SJSA1 (cell line): Measurements from ENCODE around the gene ZNF469. TPM values are rescaled to one million over a fixed set of nuclear protein-coding genes. Genes with fewer than 3 reads are reported as not detected.
"Not testable (repeated sequence)": the region's sequence is repeated elsewhere in the genome, so short reads cannot be mapped to it uniquely, and the experiment has no call there.

Experiments used
- DNase-seq, 2 experiments: peaks; one replicate each; pipeline ENCODE4 v3.0.0-alpha.2; 2015 to 2020; ENCODE audit warnings: low spot score in 2 of 2, low read depth in 1 of 2
- H3K27ac ChIP-seq: fragments of 250-450 bp; sonication (Bioruptor Pico); 2 replicates; pipeline ENCODE4 v1.5.1; 2020; ENCODE audit warnings: mild to moderate bottlenecking, moderate library complexity
- H3K27me3 ChIP-seq: fragments of 250-450 bp; sonication (Bioruptor Pico); replicated peaks from 2 replicates; pipeline ENCODE4 v1.5.1; 2020; ENCODE audit warnings: mild to moderate bottlenecking, moderate library complexity
- H3K36me3 ChIP-seq: fragments of 250-450 bp; sonication (Bioruptor Pico); 2 replicates; pipeline ENCODE4 v1.5.1; 2020; ENCODE audit warnings: mild to moderate bottlenecking
- H3K4me1 ChIP-seq: fragments of 250-450 bp; sonication (Bioruptor Pico); replicated peaks from 2 replicates; pipeline ENCODE4 v1.6.1; 2021; ENCODE audit warnings: mild to moderate bottlenecking
- H3K4me3 ChIP-seq: fragments of 250-450 bp; sonication (Bioruptor Pico); 2 replicates; pipeline ENCODE4 v1.5.1; 2020; ENCODE audit warnings: mild to moderate bottlenecking
- H3K9me3 ChIP-seq: fragments of 250-450 bp; sonication (Bioruptor Pico); replicated peaks from 2 replicates; pipeline ENCODE4 v1.5.1; 2020; ENCODE audit warnings: mild to moderate bottlenecking
- total RNA-seq: library from RNA; depleted of rRNA; stranded (reverse); fragments of >200 nt; shearing (Covaris generic); gene quantifications from 2 replicates; pipeline ENCODE4 v1.2.3, GENCODE V29; 2014

ZNF469 gene
- total RNA-seq, 1 experiment from 2014 or later: 3.6 TPM

- H3K9me3 ChIP-seq: no peaks in the 10 kb centered on the region
- H3K27ac ChIP-seq: no peak overlapping the region
- H3K4me3 ChIP-seq: no peak overlapping the region
- no peak for DNase-seq
- H3K36me3 ChIP-seq: peaks cover 24% of the 10 kb centered on the region
- no peaks in the 10 kb centered on the region for H3K27me3 ChIP-seq
- no peaks in the 10 kb centered on the region for H3K4me1 ChIP-seq
Observed at GRCh38 chr16:88405216-88406060, 22.7 kb downstream of the ZNF469 start.

GRCh38 chr16:88406096-88407041 is 23.6 kb downstream of the ZNF469 start:
- peaks cover 21% of the 10 kb centered on the region for H3K36me3 ChIP-seq
- no peak overlapping the region for H3K27ac ChIP-seq
- H3K27me3 ChIP-seq: no peaks in the 10 kb centered on the region
- H3K9me3 ChIP-seq: no peaks in the 10 kb centered on the region
- no peak for DNase-seq
- no peaks in the 10 kb centered on the region for H3K4me1 ChIP-seq
- no peak overlapping the region for H3K4me3 ChIP-seq

GRCh38 chr16:88407042-88407420 is 24.3 kb downstream of the ZNF469 start:
- Histone ChIP-seq H3K4me1 (no peaks in the 10 kb centered on the region), H3K9me3 (no peaks in the 10 kb centered on the region), H3K36me3 (peaks cover 21% of the 10 kb centered on the region), H3K27ac (no peak overlapping the region), H3K4me3 (no peak overlapping the region), H3K27me3 (no peaks in the 10 kb centered on the region)
- DNase-seq: no peak

- no peak for DNase-seq
- no peaks in the 10 kb centered on the region for H3K27me3 ChIP-seq
- peaks cover 21% of the 10 kb centered on the region for H3K36me3 ChIP-seq
Observed at GRCh38 chr16:88407807-88408206, 25.0 kb downstream of the ZNF469 start.

GRCh38 chr16:88408561-88409142 is 25.9 kb downstream of the ZNF469 start:
- no peaks in the 10 kb centered on the region for H3K9me3 ChIP-seq
- DNase-seq: no peak
- no peak overlapping the region for H3K4me3 ChIP-seq
- H3K4me1 ChIP-seq: no peaks in the 10 kb centered on the region
- H3K36me3 ChIP-seq: peaks cover 21% of the 10 kb centered on the region
- H3K27me3 ChIP-seq: no peaks in the 10 kb centered on the region
- no peak overlapping the region for H3K27ac ChIP-seq

More at GRCh38 chr16:88407807-88408206, 25.0 kb downstream of the ZNF469 start:
- H3K4me1 ChIP-seq: no peaks in the 10 kb centered on the region
- H3K27ac ChIP-seq: no peak overlapping the region
- no peaks in the 10 kb centered on the region for H3K9me3 ChIP-seq
- H3K4me3 ChIP-seq: no peak overlapping the region

GRCh38 chr16:88409296-88410065 is 26.7 kb downstream of the ZNF469 start:
- H3K9me3 ChIP-seq: no peaks in the 10 kb centered on the region
- H3K27ac ChIP-seq: no peak overlapping the region
- DNase-seq: no peak
- H3K4me1 ChIP-seq: no peaks in the 10 kb centered on the region
- no peak overlapping the region for H3K4me3 ChIP-seq
- H3K36me3 ChIP-seq: peaks cover 21% of the 10 kb centered on the region
- no peaks in the 10 kb centered on the region for H3K27me3 ChIP-seq

- H3K36me3 ChIP-seq: peaks cover 19% of the 10 kb centered on the region
- not testable (repeated sequence) for DNase-seq, H3K27me3 ChIP-seq, H3K4me3 ChIP-seq, H3K4me1 ChIP-seq, H3K27ac ChIP-seq, H3K9me3 ChIP-seq
Observed at GRCh38 chr16:88410297-88410968, 27.7 kb downstream of the ZNF469 start.

GRCh38 chr16:88411951-88412576 is 29.3 kb downstream of the ZNF469 start:
- Histone ChIP-seq H3K27ac (no peak overlapping the region), H3K36me3 (peaks cover 13% of the 10 kb centered on the region), H3K4me1 (no peaks in the 10 kb centered on the region), H3K9me3 (no peaks in the 10 kb centered on the region), H3K27me3 (no peaks in the 10 kb centered on the region), H3K4me3 (no peak overlapping the region)
- DNase-seq: no peak

GRCh38 chr16:88412766-88413165 is 30.0 kb downstream of the ZNF469 start:
- no peaks in the 10 kb centered on the region for H3K27me3 ChIP-seq
- no peak overlapping the region for H3K27ac ChIP-seq
- DNase-seq: no peak
- peaks cover 8% of the 10 kb centered on the region for H3K36me3 ChIP-seq
- no peak overlapping the region for H3K4me3 ChIP-seq
- no peaks in the 10 kb centered on the region for H3K9me3 ChIP-seq
- H3K4me1 ChIP-seq: no peaks in the 10 kb centered on the region

- Histone ChIP-seq H3K36me3 (peaks cover 7% of the 10 kb centered on the region), H3K4me3 (no peak overlapping the region), H3K4me1 (no peaks in the 10 kb centered on the region), H3K27ac (no peak overlapping the region), H3K27me3 (no peaks in the 10 kb centered on the region), H3K9me3 (no peaks in the 10 kb centered on the region)
- DNase-seq: no peak
Observed at GRCh38 chr16:88413231-88413630, 30.5 kb downstream of the ZNF469 start.

GRCh38 chr16:88413631-88414030 is 30.9 kb downstream of the ZNF469 start:
- Histone ChIP-seq H3K36me3 (peaks cover 7% of the 10 kb centered on the region), H3K9me3 (no peaks in the 10 kb centered on the region), H3K27ac (no peak overlapping the region), H3K27me3 (no peaks in the 10 kb centered on the region), H3K4me3 (no peak overlapping the region), H3K4me1 (no peaks in the 10 kb centered on the region)
- no peak for DNase-seq

- no peak overlapping the region for H3K4me3 ChIP-seq
- H3K27ac ChIP-seq: no peak overlapping the region
- no peaks in the 10 kb centered on the region for H3K27me3 ChIP-seq
- H3K9me3 ChIP-seq: no peaks in the 10 kb centered on the region
- DNase-seq: no peak
- H3K4me1 ChIP-seq: no peaks in the 10 kb centered on the region
- peaks cover 7% of the 10 kb centered on the region for H3K36me3 ChIP-seq
Observed at GRCh38 chr16:88414521-88415380, 32.0 kb downstream of the ZNF469 start.
